Measurements from ENCODE around the gene ELAVL2. TPM values are rescaled to one million over a fixed set of nuclear protein-coding genes. Genes with fewer than 3 reads are reported as not detected.

ELAVL2 gene
- total RNA-seq, result 0.77 TPM in 1 of 2 replicates, not detected in the other

GRCh38 chr9:23826120-23826629, at the start of gene ELAVL2:
Gene ELAVL2, minus strand, starts transcription at chr9:23826240. Its CDS starts 64,006 bp downstream, at chr9:23762234.

All from pericardium fibroblast (primary cell).